Measurements from ENCODE around the gene TANC1.
A peak's percentile ranks its signal among the peaks of the same experiment; 100 is the strongest.
"Not testable (repeated sequence)": the region's sequence is repeated elsewhere in the genome, so short reads cannot be mapped to it uniquely, and the experiment has no call there.

TANC1 gene

DNA sequence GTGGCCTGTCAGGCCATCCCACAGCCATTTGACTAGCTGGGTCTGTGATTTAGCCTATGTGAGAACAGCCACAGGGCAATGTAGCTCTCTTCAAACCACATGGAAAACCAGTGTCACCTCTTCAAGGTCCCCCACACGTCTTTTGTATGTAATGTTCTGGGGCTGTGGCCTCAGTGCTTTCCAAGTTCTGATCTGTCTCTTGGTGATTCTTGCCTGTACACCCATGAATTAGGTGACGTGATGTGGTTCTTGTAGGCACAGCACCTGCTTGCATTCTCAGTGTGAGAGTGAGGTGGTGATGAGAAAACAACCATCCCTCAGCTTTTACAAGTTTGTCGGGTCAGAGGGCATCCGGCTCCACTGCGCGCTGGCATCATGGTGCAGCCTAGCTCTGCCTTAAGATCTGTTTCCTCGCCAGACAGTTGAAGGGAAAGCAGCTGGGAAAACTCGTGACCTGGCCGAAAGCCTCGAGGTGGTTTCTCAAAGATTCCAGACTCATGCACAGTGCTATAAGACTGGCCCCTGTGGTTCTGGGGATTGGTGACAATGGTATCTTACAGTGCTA is 125.8 kb downstream of the TANC1 start:
- no peak for DNase-seq

DNA sequence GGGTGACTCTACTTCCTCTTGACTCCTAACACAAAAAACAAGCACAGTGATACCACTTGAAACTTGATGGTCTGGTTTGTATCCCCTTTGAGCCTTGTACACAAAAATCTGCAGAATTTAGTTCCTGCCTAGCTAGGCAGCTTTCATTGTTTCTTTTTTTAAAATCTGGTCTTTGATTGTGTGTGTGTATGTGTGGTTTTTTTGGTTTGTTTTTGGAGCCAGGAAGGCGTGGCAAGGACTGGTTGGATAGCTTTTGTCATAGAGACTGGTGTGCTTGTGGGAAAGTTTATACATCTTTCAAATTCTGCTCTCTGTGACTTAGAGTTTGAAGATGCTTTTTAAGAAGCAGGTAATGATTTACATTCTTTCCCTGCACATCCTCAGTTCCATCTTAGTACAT is 127.4 kb downstream of the TANC1 start:
- no peak for DNase-seq

GRCh38 chr2:159096302-159096855 is 127.9 kb downstream of the TANC1 start:
- DNase-seq = not testable (repeated sequence)

DNA sequence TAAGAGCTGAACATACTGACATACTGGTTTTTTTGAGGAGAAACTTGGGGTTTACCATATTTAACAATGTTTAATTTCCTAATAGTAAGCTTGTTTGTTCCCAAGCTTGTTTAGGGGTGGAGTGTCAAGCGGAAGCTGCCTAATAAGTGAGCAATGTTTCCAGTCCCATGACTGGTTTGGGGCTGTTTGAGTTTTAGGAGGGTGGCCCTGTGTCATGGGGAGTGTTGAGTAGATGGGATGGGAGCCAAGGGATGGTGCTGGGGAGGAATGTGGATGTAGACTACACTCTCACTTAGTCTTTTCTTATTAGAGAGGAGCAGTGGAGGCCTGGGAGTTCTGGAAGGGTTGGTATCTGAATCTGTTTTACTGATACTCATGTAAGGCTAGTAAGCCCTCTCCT is 128.5 kb downstream of the TANC1 start:
- DNase-seq = no peak

DNA sequence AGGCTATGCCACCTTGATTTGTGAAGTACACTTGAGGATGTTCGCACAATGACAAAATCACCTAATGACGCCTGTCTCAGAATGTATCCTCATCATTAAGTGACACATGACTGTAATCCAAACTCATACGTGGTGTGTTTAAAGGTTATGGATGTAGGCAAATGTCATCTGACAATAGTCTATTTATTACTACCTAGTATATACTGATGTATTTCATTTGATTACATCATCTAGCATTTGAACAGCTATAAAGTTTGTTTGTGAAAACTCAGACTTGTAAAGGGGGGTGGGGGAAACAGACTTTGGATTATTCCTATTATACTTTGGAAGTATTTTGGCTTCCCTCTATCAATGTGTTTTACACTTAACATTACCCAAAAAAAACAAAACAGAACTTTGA is 129.9 kb downstream of the TANC1 start:
- DNase-seq = no peak

DNA sequence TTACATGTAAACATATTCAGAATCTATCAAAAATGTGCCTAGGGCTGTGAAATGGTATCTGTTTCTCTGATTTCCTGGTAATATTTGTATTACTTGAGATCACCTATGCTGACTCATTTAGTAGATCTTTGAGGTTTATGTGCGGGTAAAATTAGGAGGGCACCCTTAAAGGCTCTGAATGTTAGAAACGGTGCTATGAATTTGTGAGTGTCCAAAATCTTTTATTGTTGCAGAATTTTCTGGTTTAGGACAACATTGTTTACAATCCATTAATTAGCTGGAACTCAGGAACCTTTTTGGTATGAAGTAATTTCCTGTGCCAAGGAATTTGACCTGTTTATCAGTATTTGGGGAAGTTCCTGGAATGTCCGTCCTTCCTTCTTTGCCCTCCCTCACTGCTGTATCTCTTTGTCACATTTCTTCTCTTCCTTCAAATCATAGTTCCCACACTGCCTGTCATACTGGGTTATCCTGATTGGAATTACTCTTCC is 130.5 kb downstream of the TANC1 start:
- DNase-seq = no peak

DNA sequence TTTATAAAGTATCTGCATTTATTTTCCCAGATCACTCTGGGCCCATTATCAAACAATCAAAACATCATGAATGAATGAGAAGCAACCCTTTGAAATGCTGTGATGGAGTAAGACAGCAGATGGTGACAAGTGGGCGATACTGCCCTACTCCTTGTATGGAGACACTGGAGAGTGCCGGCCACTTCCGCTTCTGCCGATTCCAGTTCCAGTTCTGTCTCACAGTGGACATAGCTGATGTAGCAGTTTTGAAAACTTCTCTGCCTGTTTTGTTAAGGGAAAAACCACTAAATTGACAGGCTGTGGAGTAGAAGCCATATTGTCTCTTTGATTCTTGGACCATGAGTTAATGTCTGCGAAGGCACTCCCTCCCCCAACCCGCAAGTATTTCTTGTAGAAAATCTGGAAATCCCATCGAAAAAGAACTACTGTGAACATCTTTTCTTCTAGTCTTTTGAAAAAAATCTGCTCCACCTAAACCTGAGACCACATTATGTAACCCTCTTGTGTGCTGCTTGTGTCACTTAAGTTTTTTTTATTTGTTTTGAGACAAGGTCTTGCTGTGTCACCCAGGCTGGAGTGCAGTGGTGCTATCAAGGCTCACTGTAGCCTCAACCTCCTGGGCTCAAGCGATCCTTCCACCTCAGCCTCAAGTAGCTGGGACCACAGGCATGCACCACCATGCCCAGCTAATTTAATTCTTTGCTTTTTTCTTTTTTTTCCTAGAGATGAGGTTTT is 133.5 kb downstream of the TANC1 start:
- DNase-seq = no peak

GRCh38 chr2:159103411-159103810 is 135.0 kb downstream of the TANC1 start:
- DNase-seq = no peak

- DNase-seq = no peak
Measured at GRCh38 chr2:159106109-159106508, 137.7 kb downstream of the TANC1 start.

DNA sequence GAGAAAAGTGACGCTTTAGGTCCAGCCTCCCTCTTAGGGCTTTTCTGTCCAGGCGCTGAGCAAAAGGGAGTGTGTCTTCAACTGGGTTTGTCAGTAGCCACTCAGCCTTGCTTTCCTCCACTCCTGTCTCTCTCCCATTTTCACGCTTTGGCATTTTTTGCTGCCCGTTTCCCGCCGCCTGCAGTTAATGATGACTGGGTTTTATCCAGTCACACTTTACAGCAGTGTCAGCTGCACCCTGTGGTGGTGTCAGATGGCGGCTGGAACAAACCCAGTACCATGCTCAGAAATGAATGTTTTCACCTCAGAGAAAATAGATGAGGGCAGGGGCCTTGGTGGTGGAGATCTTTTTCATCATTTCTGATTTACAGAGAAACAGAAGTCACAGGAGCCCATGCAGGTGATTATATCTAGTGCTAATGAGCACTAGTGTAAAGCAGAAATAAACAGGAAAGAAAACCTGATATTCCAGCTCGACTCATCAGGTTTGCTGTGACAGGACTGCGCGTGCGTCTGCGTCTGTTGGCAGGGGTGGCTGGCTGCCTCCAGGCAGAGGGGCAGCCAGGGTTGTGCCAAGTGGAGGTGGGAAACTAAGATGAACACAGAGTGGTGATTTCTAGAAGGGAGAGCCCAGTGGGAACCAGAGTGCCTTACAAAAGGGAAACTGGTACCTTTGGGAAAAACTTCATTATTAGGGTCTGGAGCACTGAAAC is 139.9 kb downstream of the TANC1 start:
- DNase-seq = no peak

GRCh38 chr2:159109517-159109916 is 141.1 kb downstream of the TANC1 start:
- no peak for DNase-seq

DNA sequence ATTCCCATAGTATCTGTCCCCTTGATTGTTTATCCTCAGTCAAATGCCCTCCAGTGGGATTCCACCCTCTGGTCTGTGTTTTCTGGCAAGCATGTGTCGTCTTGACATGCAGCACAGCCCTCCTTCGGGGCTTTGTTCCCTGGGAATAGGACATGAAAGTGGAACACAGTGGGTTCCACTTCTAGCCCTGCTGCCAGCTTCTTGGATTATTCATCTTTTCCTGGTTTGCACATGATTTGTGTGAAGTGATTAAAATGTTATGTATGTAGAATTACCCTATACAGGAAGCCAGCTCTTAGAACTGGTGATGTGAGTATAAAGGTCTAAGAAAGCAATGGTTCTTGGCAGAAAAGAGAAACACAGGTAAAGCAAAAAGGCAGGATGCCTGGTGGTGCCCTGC is 142.3 kb downstream of the TANC1 start:
- no peak for DNase-seq

GRCh38 chr2:159111346-159111927 is 143.0 kb downstream of the TANC1 start:
- no peak for DNase-seq

DNA sequence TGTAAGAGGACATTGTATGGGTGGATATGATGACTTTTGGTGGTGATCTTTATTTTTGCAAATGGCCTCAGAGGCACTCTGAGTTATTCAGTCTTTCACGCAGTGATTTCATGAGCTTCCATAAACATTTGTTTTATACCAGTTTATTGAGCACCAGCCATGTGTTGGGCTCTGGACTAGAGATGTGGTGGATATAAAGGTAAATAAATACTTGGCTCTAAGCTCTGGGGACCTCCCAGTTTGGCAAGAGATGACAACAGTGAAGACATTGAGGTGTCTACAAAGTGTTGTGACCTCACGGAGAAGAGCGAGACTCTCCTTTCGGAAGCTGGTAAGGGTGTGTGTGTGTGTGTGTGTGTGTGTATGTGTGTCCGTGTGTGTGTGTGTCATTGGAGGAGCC is 146.4 kb downstream of the TANC1 start:
- DNase-seq = no peak

GRCh38 chr2:159116922-159117321 is 148.5 kb downstream of the TANC1 start:
- no peak for DNase-seq

DNA sequence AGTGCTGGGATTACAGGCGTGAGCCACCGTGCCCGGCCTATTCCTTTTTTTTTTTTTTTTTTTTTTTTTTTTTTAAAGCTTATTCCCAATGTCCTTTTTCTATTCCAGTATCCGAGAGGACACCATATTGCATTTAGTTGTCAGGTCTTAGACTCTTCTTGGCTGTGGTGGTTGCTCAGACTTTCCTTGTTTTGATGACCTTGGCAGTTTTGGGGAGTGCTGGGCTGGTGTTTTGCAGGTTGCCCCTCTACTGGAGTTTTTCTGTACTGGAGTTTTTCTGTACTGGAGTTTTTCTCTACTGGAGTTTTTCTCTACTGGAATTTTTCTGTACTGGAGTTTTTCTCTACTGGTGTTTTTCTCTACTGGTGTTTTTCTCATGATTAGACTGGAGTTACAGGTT is 149.2 kb downstream of the TANC1 start:
- no peak for DNase-seq

DNA sequence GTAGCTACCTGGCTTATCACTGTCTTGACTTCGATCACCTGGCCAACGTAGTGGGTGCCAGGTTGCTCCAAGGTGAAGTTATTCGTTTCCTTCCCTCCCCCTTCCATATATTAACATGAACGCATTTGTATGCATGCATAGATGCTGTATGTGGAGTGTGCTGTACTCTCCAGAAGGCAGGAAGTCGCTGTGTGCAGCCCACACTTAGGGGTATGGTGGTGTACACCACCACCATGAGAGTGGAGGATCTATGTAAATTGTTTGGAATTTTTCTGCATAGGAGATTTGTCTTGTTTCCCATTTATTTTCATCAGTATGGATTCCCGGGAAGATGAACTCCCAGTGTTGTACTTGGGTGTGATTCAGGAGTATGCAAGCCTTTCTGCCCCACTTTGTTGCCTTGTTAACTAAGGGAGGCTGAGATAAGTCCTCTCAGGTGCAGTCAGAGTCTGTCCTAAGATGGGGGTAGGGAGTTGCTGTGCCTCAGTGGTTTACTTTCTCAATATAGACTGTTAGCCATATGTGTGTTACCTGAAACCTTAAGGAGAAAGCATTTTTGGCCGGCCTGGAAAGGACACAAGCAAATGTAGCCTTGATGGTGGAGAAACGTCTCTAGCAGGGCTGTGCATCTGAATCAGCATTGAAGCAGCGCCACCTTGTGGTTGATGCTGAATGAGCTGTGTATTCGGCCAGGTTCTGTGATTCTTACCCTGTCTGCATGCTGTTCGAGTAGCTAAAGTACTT is 149.8 kb downstream of the TANC1 start:
- DNase-seq = peak; percentile 67

GRCh38 chr2:159118859-159119500 is 150.5 kb downstream of the TANC1 start:
- no peak for DNase-seq

GRCh38 chr2:159119652-159120257 is 151.3 kb downstream of the TANC1 start:
- no peak for DNase-seq

GRCh38 chr2:159123786-159124185 is 155.3 kb downstream of the TANC1 start:
- DNase-seq = no peak

DNA sequence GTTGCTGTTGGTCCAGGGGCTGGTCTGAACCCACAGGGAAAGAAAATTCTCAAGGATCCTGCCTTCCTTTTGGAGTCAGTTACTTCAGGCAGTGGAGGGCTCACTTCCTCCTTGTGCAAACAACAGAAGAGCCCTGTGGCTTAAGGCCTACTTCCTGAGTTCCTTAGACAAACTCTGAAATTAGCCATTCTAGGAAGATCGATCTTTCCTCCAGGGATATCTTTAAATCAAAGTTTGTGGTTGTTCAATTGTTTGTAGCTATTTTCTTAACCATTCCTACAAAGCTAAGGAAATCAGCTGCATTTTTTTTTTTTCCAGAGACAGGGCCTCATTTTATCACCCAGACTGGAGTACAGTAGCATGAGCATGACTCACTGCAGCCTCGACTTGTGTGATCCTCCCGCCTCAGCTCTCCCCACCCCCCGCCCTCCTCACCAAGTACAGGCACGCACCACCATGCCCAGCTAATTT is 156.0 kb downstream of the TANC1 start:
- peak; percentile 69 for DNase-seq

All from inflammatory macrophage treated with lipopolysaccharide for 4 hours (primary cell).